GM18858 (cell line): ENCODE measurements around the gene CEP112.

Experiments used
- ATAC-seq: cut with Tn5 transposase; IDR thresholded peaks from one replicate; pipeline ENCODE4 v1.9.1; 2021; ENCODE audit not compliant: unreplicated experiment

The CEP112 gene

DNA sequence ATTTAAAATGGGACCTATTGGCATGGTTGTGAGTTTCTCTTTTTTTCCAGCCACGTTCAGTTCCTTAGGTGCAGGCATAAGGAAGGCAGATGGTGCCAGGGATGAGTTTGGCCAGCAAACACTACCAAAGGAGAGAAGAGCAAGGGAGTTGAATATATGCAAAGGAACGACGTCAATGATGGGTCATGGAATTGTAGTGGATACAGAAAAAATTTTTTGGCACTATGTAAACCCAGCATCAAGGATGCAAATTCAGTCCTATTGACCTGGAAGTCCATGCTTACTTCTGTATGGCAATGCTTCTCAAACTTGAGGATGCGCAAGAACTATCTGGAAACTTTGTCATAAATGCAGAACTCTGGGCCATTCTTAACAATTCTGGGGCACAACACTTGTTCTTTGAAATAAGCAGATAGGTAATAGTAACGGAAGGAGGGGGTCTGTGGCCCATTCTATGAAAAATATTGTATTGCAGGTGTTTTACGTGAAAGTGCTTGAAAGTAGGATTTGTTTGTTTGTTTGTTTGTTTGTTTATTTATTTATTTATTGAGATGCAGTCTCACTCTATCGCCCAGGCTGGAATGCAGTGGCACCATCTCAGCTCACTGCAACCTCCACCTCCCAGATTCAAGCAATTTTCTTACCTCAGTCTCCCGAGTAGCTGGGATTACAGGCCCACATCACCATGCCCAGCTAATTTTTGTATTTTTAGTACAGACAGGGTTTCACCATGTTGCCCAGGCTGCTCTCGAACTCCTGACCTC, 19.3 kb upstream of the CEP112 start:
- ATAC-seq: no peak

DNA sequence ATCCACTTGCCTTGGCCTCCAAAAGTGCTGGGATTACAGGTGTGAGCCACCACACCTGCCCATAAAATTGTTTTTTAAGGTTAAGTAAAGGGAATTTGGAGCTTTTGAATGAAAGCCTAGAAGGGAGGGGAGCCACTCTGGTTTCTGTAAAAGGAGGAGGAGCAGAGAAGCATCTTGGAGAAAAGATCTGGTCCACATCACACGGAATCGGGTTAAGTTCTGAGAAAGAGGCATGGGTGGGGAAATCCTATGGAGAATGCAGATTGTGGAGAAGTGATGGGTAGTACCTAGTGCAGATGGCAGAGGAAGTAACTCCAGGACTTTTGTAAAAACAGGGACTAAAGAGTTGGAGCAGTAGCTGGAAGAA, 18.3 kb upstream of the CEP112 start:
- no peak for ATAC-seq

DNA sequence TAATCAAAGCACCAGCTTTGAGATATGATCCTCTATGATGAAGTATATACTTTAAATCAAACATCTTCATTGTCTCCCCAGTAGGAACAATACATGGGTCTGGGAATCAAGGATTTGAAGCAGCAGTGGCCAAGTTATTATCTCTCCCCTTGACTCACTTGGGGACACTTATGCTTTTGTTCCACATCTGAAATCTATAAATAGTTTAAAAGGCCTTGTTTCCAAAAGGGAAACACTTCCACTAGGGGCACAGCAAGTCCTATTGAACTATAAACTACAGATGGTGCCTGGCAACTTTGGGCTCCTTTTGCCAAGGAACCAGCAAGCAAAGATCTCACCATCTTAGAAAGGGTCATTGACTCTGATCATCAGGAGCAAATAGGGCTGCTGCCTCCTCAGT, 16.0 kb upstream of the CEP112 start:
- no peak for ATAC-seq

DNA sequence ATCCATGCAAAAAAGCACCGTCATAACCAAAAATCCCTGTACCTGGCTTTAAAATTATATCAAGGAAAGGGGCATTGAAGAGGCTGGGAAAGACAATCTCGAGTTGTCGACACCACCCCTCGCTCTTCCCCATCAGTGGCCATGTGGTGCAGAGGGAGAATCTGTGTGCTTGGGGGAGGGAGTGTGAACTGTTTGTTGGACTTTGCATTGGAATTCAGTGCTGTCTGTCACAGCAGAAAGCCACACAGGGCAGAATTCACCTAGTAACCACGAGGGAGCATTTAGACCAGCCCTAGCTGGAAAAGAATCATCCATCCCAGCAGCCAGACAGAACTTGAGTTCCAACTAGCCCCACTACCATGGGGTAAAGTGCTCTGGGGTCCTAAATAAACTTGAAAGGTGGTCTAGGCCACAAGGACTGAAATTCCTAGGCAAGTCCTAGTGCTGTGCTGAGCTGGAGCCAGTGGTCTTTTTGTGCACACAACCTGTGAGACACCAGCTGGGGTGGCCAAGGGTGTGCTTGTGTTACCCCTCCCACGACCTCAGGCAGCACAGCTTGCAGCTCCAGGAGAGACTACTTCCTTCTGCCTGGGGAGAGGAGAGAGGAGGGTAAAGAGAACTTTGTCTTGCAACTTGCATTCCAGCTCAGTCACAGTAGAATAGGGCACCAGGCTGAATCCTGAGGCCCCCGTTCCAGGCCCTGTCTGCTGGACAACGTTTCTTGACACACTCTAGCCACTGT, 11.5 kb upstream of the CEP112 start:
- no peak for ATAC-seq

DNA sequence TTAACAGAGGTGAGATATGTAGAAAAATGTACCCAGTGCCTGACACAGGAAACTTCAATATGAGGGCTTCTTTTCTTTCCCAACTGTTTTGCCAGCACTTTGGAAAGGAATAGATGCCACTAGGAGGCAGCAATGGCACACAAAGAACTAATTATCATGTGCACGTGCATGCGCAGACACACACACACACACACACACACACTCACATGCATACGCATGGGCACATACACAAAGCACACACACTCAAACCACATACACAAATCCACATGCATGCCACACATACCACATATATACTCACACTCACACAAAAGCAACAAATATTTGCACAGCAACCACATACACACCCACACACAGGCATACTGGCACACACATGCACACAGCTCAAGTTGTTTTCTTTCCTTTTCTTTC, 8.8 kb upstream of the CEP112 start:
- no peak for ATAC-seq

DNA sequence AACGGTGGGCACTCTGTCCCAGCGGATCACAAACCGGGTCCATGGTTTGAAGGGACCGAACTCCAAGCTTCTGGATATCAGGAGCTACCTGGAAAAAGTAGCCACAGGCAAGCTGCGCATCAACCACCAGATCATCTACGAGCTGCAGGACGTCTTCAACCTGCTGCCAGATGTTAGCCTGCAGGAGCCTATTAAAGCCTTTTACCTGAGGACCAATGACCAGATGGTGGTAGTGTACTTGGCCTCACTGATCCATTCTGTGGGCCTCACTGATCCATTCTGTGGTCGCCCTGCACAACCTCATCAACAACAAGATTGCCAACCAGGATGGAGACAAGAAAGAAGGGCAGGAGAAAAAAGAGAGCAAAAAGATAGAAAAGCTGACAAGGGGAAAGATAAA, 6.3 kb upstream of the CEP112 start:
- no peak for ATAC-seq

DNA sequence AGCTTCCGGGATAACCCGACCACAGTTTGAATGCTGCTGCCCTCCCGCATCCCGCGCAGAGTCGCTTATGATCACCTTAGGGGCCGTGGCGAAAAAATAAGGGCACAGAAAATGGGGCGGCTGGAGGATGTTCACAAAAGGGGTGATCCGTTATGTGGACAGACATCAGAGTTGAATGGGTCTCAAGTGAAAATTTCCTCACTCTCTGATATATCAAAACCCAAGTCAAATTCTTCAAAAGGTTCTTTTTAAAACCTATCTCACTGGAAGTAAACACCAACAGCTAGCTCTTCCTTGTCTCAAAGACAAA, 400 bp upstream of the CEP112 start:
- ATAC-seq: no peak

DNA sequence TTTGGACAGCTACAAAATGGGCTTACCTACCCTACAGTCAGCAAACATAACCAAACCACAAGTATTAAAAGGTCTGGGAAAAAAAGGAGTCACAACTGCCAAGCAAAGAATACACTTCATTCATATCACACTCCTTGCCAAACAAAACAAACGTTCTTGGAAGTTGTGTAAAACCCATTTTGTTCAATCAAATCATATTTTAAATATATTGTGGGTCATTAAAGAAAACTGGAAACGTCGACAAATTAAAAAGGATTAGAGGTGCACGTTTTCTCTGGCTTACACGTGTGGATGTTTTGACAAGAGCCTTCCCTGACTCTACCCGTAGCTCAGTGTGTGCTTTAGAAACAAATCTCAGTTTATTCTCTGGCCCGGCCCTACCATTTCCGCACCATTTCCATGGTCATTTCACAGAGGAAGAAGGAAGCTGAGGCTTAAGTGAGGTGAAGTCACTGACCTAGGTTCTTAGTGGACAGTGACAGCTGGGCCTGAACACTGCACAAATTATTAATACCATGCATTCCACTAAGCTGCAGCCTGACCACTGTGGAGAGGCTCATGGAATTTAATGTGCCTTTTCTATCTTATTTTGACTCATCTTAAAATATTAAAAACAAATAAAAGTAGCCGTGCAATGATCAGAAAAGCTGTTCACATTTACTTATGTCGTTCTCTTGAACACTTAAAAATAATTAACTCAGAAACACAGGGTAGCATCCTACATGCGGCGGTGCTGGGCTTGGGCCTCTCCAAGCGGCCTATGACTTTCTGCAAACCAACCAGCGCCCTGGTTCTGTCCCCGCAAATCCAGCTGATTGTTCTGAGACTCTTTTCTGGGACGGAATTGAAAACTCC, 968 bp downstream of the CEP112 start:
- ATAC-seq: no peak

DNA sequence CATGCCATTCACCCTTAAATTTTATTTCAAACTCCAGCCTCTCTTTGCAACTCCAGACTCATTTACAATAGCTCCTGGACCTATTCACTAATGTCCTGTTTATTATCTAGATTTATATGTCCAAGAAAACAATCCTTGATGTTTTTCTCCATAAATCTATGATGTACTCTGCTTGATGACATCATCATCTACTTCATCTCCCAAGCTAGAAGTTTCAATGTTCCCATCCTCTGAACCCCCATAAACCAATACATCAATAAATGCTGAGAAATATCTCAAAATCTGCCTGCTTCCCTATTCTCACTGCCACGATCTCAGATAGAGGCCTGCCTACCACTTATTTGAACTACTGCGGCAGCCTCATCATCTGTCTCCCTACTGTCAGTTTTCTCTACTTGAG, 4.2 kb downstream of the CEP112 start:
- ATAC-seq: no peak

DNA sequence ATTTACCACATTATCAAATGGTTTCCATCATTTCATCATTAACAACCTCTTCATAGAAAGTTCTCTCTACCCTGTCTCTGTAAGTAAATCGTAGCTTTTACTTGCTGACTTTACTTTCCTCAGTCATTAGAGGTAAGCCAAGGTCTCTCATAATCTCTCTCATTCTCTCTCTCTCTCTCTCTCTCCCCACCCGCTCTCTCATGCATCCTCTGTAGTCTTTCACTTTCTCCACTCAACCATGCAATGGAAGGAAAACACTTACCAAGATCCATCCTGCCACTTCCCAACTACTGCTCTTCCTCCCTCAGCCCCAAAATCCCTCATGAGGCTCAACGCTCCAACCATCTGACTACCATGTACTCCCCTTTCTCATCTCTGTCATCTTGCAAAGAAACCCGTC, 6.1 kb downstream of the CEP112 start:
- no peak for ATAC-seq

DNA sequence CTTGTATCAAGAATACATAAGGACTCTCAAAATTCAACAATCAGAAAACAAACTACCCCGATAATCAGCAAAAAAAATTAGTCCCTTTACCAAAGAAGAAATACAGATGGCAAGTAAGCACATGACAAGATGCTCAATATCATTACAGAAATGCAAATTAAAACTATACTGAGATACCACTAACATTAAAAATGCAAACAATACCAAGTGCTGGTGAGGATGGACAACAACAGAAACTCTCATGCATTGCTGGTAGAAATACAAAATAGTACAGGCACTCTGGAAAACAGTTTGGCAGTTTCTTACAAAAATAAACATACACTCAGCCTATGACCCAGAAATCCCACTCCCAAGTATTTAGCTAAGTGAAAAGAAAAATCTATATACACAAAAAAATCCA, 7.5 kb downstream of the CEP112 start:
- no peak for ATAC-seq

DNA sequence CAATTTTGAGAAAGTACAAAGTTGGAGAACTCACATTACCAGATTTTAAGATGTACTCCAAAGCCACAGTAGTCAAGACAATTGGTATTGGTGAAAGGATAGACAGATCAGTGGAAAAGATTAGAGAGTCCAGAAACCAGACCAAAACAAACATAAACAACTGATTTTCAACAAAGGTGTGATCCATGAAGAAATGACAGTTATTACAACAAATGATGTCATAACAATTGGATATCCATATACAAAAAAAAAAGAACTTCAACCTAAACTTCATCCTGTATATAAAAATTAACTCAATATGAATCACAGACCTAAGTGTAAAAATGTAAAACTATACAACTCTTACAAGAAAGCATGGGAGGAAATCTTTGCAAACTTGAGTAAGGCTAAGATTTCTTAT, 8.4 kb downstream of the CEP112 start:
- no peak for ATAC-seq

DNA sequence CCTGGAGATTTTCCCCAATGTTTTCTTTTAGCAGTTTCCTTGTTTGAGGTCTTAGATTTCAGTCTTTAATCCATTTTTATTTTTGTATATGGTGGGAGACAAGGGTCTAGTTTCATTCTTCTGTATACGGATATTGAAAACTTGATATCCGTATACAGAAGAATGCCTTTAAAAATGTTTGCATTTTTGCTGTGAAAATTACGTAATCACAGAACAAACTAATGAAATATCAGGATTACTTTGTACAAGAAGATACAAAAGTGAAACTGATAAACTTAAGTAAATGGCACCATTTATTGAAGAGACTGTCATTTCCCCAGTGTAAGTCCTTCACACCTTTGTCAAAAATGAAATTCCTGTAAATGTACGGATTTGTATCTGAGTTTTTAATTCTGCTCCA, 13.3 kb downstream of the CEP112 start:
- no peak for ATAC-seq

DNA sequence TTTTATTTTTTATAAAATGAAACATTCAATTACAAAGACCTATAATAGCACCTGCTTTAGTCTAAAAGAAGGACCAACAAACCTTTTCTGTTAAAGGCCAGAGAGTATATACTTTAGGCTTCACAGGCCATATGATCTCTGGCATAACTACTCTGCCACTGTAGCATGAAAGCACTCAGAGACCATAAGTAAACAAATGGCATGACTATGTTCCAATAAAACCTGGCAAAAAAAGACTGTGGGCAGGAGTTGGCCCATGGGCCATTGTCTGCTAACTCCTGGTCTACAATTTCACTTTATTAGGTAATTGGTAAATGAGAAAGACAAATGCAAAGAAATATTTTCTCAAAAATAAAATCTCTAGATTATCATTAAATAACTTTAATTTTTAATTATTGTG, 14.9 kb downstream of the CEP112 start:
- no peak for ATAC-seq

DNA sequence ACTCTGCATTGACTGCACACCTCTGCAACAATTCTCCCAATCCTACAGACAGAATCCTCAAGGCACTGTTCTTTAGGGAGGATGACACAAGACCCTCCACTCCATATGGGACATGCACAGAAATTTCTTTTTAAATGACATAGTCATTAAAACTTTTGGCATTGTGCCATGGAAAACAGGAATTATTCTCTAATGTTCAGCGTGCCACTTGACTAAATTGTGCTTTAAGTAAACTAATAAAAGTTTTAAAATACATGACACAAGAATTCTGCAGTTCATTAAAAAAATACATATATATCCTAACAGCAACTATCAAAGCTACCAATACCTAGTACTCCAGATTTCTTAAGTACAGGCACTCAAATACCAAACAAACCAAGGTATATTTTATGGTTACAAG, 16.0 kb downstream of the CEP112 start:
- no peak for ATAC-seq

DNA sequence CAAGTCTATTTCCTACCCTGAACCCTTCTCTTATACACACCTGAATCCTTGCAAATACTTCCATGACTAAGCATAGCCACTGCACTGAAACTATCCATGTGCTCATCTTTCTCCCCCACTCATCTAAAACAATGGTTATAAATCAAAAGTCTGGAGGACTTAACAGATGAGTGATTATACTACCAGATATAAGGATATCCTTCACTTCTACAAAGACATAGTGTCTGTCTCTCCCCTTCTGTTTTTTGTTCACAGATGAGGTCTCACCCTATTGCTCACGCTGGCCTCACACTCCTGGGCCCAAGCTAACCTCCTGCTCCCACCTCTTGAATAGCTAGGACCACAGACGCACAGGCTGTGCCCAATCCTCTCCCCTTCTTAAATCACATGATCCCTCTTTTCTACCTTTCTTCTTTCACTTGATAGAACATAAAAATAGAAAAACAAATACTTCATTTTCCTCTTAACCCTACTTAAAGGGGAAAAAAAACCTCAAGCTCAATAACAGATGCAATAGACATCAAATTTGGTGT, 19.2 kb downstream of the CEP112 start:
- ATAC-seq: no peak

DNA sequence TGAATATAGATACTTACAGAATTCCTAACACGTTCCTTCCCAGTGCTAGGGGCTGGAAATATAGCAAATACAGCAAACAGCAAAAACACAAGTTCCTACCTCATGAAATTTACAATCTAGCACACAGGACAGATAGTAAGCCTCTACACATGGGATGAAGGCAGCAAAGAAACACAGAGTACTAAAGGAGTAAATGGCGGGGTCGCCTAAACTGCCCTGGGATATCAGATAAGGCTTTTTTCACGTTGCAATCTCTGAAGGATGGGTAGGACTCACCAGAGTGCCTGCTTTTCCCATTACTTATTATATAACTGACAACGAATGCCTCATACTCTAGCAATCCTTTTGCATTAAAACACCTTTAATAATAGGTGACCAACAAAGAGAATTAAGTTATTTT, 19.8 kb downstream of the CEP112 start:
- ATAC-seq: no peak

DNA sequence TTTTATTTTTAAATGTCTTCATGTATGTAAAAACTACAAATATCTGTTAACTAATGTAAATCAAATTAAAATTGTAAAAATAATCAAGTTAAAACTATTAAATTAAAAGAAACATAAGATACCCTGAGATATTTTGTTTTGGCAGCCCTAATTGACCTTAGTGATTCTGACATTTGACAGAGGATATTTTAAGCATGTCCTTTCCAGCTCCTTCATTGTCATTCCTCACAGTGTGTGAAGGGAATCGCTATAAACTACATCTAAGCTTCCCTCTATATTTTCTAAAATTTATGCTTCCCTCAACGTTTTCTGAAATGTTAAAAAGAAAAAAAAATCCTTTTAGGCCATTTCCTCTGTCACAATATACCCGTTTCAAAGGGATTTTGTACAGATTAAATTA, 20.2 kb downstream of the CEP112 start:
- ATAC-seq: no peak

DNA sequence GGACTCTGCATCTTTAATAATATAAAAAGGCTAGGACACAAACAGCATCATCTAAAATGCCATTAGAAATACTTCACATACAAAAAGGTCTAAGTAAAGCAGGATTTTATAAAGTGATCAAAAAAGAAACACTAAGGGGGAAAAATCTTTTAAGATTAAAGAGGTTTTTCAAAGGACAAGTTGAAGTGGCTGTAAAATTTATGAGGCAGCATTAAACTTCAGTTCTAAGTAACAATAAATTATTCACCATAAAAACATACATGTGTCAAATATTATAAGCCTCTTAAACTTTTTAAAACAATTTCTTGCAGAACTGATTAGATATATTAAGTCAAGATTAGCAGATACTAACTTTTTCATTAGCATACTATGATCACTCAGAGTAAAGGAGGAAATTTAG, 20.8 kb downstream of the CEP112 start:
- no peak for ATAC-seq

DNA sequence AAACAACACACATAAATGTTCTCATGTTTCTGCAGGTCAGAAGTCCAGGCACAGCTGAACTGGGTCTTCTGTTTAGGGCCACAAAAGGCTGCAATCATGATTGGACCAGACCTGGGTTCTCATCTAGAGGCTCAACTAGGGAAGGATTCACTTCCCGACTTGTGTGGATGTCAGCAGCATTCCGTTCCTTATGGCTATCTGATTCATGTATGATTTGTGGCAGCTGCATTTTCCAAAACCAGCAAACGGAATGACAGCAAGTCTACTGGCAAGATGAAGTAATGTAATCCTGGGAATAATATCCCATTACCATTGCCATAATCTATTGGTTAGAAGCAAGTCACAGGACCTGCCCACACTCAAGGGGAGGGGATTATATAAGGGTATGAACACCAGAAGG, 22.1 kb downstream of the CEP112 start:
- no peak for ATAC-seq

DNA sequence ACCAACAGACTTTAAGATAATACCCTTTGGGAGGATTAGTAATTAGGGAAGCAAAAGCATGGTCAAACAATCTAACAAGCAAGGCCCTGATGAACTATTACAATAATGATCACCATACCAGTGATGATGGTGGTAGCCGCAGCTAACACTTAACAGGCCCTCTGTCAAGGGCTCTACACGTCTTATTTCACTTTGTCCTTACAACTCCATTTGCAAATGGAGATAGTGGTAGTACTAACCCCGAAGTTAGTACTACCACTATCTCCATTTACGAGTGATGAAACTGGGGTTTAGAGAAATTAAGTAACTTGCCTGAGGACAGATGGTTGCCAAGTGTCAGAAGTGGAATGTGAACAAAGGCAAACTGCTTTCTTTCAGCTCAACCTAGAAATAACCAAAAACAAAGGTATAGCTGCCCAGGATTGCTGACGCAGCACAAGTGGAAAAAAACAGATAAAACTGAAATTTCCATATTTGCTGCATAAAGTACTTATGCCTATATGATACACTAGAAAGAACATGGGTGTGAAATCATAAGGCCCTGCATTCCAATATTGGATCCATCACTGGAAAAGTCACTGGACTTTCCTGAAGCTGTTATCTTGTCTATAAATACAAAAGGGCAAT, 24.6 kb downstream of the CEP112 start:
- ATAC-seq: no peak
